ENCODE results near the gene ADD3. TPM values are rescaled to one million over a fixed set of nuclear protein-coding genes. Genes with fewer than 3 reads are reported as not detected.

Gene ADD3
- total and polyA plus RNA-seq, 4 donors: 15.4 to 55.9 (median 22.8) TPM

DNA sequence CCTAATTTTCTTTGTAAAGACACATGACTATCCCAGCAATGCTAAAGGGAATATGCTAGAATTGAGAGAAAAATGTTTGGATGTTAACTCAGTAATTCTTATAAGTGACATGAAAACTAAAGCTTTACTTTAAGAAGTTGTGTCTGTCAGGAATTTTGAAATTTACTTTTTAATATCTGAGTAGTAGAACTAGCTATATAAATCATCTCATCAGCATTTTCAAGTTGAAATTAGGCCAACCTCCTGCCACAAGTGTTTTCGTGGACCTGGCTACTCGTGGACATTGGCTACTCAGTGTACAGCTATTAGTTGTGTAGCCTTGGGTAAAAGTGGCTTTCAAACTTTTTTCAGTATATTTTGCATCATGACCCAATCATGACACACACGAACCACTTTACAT, 70.5 kb downstream of the ADD3 start:
- Histone ChIP-seq H3K27me3 (ENCODE audit: control insufficient read depth in 4 of 4, insufficient read depth in 4 of 4, low read length in 3 of 4) (no peaks in the 10 kb centered on the region), H3K27ac (ENCODE audit: low read depth in 1 of 2, low read length in 2 of 2) (no peak overlapping the region), H3K4me3 (ENCODE audit: low read depth in 1 of 3, low read length in 3 of 3) (no peak overlapping the region), H3K9ac (ENCODE audit: low read depth in 1 of 2, low read length in 2 of 2) (no peak overlapping the region), H3K9me3 (ENCODE audit: control insufficient read depth in 4 of 4, low read length in 3 of 4) (no peaks in the 10 kb centered on the region), H3K4me1 (ENCODE audit: control insufficient read depth in 4 of 4, insufficient read depth in 4 of 4, low read length in 3 of 4) (peaks cover 0 to 12% (median 5%) of the 10 kb centered on the region in 4 donors), H3K36me3 (ENCODE audit: control insufficient read depth in 4 of 4, insufficient read depth in 3 of 4, low read depth in 1 of 4, low read length in 3 of 4) (no peaks in the 10 kb centered on the region)
- TF ChIP-seq SP1 (IDR thresholded peaks at IDR 0.05): no peak
- DNase-seq (ENCODE audit: low spot score): no peak
- 78% methylated on average over 3 of the region's 3 CpGs for WGBS

DNA sequence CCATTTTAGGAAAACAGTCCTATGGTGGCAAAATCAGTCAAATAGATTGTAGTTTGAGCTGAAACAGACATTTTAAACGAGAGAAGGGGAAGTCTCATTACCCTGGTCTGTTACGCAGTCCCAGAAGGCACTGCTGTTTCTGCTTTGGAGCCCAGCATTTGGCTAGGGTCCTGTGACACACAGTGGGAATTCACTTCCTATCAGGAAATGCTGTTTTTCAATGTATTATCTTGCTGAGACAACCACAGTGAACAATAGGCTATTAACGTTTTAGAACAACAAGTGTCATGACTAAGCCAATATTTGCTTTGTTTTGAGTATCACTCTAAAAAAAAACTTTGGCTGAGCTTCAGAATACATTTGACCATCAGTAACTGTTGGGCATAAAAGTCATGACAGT, 74.1 kb downstream of the ADD3 start:
- H3K27ac ChIP-seq (ENCODE audit: low read depth in 1 of 2, low read length in 2 of 2): peak overlapping the region in 1 of 2 donors; percentile 29
- 41% methylated on average over 3 of the region's 3 CpGs for WGBS
- TF ChIP-seq SP1 (IDR thresholded peaks at IDR 0.05): peak; percentile 26
- TF ChIP-seq HNF4G (IDR thresholded peaks at IDR 0.05): no peak
- peak in 1 of 2 donors; percentile 11 for TF ChIP-seq RAD21 (IDR thresholded peaks at IDR 0.05)
- peak in 1 of 2 donors; percentile 11 for TF ChIP-seq RXRA (IDR thresholded peaks at IDR 0.05)
- TF ChIP-seq NR2F2 (IDR thresholded peaks at IDR 0.05): peak; percentile 42
- no peak for TF ChIP-seq EGR1 (IDR thresholded peaks at IDR 0.05; ENCODE audit: low read depth in 2 of 2)
- TF ChIP-seq GABPA (IDR thresholded peaks at IDR 0.05 in 1 of 2, conservative IDR thresholded peaks at IDR 0.05 in 1 of 2): no peak
- TF ChIP-seq, protein P1, sequence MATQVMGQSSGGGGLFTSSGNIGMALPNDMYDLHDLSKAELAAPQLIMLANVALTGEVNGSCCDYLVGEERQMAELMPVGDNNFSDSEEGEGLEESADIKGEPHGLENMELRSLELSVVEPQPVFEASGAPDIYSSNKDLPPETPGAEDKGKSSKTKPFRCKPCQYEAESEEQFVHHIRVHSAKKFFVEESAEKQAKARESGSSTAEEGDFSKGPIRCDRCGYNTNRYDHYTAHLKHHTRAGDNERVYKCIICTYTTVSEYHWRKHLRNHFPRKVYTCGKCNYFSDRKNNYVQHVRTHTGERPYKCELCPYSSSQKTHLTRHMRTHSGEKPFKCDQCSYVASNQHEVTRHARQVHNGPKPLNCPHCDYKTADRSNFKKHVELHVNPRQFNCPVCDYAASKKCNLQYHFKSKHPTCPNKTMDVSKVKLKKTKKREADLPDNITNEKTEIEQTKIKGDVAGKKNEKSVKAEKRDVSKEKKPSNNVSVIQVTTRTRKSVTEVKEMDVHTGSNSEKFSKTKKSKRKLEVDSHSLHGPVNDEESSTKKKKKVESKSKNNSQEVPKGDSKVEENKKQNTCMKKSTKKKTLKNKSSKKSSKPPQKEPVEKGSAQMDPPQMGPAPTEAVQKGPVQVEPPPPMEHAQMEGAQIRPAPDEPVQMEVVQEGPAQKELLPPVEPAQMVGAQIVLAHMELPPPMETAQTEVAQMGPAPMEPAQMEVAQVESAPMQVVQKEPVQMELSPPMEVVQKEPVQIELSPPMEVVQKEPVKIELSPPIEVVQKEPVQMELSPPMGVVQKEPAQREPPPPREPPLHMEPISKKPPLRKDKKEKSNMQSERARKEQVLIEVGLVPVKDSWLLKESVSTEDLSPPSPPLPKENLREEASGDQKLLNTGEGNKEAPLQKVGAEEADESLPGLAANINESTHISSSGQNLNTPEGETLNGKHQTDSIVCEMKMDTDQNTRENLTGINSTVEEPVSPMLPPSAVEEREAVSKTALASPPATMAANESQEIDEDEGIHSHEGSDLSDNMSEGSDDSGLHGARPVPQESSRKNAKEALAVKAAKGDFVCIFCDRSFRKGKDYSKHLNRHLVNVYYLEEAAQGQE (IDR thresholded peaks at IDR 0.05): peak; percentile 44
- TF ChIP-seq JUND (IDR thresholded peaks at IDR 0.05): no peak
- TF ChIP-seq, protein P2, sequence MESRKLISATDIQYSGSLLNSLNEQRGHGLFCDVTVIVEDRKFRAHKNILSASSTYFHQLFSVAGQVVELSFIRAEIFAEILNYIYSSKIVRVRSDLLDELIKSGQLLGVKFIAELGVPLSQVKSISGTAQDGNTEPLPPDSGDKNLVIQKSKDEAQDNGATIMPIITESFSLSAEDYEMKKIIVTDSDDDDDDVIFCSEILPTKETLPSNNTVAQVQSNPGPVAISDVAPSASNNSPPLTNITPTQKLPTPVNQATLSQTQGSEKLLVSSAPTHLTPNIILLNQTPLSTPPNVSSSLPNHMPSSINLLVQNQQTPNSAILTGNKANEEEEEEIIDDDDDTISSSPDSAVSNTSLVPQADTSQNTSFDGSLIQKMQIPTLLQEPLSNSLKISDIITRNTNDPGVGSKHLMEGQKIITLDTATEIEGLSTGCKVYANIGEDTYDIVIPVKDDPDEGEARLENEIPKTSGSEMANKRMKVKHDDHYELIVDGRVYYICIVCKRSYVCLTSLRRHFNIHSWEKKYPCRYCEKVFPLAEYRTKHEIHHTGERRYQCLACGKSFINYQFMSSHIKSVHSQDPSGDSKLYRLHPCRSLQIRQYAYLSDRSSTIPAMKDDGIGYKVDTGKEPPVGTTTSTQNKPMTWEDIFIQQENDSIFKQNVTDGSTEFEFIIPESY (IDR thresholded peaks at IDR 0.05): peak; percentile 16
- TF ChIP-seq YY1 (IDR thresholded peaks at IDR 0.05): no peak
- no peak for TF ChIP-seq FOXA2 (IDR thresholded peaks at IDR 0.05)
- TF ChIP-seq, protein P3, sequence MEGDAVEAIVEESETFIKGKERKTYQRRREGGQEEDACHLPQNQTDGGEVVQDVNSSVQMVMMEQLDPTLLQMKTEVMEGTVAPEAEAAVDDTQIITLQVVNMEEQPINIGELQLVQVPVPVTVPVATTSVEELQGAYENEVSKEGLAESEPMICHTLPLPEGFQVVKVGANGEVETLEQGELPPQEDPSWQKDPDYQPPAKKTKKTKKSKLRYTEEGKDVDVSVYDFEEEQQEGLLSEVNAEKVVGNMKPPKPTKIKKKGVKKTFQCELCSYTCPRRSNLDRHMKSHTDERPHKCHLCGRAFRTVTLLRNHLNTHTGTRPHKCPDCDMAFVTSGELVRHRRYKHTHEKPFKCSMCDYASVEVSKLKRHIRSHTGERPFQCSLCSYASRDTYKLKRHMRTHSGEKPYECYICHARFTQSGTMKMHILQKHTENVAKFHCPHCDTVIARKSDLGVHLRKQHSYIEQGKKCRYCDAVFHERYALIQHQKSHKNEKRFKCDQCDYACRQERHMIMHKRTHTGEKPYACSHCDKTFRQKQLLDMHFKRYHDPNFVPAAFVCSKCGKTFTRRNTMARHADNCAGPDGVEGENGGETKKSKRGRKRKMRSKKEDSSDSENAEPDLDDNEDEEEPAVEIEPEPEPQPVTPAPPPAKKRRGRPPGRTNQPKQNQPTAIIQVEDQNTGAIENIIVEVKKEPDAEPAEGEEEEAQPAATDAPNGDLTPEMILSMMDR (IDR thresholded peaks at IDR 0.05; ENCODE audit: low read depth, low read length, missing input control): no peak
- TF ChIP-seq, protein P4, sequence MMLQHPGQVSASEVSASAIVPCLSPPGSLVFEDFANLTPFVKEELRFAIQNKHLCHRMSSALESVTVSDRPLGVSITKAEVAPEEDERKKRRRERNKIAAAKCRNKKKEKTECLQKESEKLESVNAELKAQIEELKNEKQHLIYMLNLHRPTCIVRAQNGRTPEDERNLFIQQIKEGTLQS (IDR thresholded peaks at IDR 0.05): no peak
- TF ChIP-seq, protein P5, sequence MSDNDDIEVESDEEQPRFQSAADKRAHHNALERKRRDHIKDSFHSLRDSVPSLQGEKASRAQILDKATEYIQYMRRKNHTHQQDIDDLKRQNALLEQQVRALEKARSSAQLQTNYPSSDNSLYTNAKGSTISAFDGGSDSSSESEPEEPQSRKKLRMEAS (IDR thresholded peaks at IDR 0.05): peak; percentile 13
- no peak for TF ChIP-seq HNF4A (conservative IDR thresholded peaks at IDR 0.05)
- no peak for TF ChIP-seq TAF1 (conservative IDR thresholded peaks at IDR 0.05)
- TF ChIP-seq FOXA1 (IDR thresholded peaks at IDR 0.05): no peak
- DNase-seq (ENCODE audit: low spot score): no peak
- H3K36me3 ChIP-seq (ENCODE audit: control insufficient read depth in 4 of 4, insufficient read depth in 3 of 4, low read depth in 1 of 4, low read length in 3 of 4): no peaks in the 10 kb centered on the region
- H3K4me1 ChIP-seq (ENCODE audit: control insufficient read depth in 4 of 4, insufficient read depth in 4 of 4, low read length in 3 of 4): peaks cover 2 to 10% (median 4%) of the 10 kb centered on the region in 4 donors
- H3K9me3 ChIP-seq (ENCODE audit: control insufficient read depth in 4 of 4, low read length in 3 of 4): no peaks in the 10 kb centered on the region
- H3K4me3 ChIP-seq (ENCODE audit: low read depth in 1 of 3, low read length in 3 of 3): no peak overlapping the region
- H3K9ac ChIP-seq (ENCODE audit: low read depth in 1 of 2, low read length in 2 of 2): no peak overlapping the region
- H3K27me3 ChIP-seq (ENCODE audit: control insufficient read depth in 4 of 4, insufficient read depth in 4 of 4, low read length in 3 of 4): no peaks in the 10 kb centered on the region
